ENCODE data around the gene DDX11. TPM values are rescaled to one million over a fixed set of nuclear protein-coding genes. Genes with fewer than 3 reads are reported as not detected.
"Not testable (repeated sequence)": the region's sequence is repeated elsewhere in the genome, so short reads cannot be mapped to it uniquely, and the experiment has no call there.

The DDX11 gene
- total RNA-seq, 1 donor from 2014 or later, result 38.2 TPM

DNA sequence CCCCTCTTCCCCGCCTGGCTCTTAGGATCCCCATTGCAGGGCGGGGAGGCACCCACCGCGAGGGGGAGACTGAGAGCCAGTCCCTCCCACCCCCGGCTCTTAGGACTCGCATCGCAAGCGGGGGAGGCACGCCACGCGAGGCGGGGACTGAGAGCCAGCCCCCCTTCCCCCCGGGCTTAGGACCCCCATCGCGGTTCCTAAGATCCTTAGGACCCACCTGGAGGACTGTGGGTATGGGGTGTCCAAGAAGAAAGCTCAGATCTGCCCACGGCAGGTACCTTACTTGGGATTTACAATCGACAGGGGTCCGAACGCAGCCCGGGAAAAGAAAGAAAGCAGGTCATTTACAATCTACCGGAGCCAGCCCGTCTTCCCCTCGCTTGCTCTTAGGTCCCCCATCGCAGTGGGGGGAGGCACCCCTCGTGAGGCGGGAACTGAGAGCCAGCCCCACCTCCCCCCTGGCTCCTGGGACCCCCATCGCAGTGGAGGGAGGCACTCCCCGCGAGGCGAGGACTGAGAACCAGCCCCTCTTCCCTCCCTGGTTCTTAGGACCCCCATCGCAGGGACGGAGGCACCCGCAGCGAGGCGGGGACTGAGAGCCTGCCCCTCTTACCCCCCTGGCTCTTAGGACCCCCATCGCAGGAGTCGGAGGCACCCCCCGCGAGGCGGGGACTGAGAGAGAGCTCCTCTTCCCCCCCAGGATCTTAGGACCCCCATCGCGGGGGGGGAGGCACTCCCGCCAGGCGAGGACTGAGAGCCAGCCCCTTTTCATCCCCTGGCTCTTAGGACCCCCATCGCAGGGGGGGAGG is 43.7 kb downstream of the DDX11 start:
- TF ChIP-seq, protein P1, sequence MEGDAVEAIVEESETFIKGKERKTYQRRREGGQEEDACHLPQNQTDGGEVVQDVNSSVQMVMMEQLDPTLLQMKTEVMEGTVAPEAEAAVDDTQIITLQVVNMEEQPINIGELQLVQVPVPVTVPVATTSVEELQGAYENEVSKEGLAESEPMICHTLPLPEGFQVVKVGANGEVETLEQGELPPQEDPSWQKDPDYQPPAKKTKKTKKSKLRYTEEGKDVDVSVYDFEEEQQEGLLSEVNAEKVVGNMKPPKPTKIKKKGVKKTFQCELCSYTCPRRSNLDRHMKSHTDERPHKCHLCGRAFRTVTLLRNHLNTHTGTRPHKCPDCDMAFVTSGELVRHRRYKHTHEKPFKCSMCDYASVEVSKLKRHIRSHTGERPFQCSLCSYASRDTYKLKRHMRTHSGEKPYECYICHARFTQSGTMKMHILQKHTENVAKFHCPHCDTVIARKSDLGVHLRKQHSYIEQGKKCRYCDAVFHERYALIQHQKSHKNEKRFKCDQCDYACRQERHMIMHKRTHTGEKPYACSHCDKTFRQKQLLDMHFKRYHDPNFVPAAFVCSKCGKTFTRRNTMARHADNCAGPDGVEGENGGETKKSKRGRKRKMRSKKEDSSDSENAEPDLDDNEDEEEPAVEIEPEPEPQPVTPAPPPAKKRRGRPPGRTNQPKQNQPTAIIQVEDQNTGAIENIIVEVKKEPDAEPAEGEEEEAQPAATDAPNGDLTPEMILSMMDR (IDR thresholded peaks at IDR 0.05; ENCODE audit: insufficient read depth, low read length, poor library complexity, severe bottlenecking), result peak; percentile 78
- H3K4me3 ChIP-seq (ENCODE audit: low read depth, low read length), result peak overlapping the region; percentile 40

DNA sequence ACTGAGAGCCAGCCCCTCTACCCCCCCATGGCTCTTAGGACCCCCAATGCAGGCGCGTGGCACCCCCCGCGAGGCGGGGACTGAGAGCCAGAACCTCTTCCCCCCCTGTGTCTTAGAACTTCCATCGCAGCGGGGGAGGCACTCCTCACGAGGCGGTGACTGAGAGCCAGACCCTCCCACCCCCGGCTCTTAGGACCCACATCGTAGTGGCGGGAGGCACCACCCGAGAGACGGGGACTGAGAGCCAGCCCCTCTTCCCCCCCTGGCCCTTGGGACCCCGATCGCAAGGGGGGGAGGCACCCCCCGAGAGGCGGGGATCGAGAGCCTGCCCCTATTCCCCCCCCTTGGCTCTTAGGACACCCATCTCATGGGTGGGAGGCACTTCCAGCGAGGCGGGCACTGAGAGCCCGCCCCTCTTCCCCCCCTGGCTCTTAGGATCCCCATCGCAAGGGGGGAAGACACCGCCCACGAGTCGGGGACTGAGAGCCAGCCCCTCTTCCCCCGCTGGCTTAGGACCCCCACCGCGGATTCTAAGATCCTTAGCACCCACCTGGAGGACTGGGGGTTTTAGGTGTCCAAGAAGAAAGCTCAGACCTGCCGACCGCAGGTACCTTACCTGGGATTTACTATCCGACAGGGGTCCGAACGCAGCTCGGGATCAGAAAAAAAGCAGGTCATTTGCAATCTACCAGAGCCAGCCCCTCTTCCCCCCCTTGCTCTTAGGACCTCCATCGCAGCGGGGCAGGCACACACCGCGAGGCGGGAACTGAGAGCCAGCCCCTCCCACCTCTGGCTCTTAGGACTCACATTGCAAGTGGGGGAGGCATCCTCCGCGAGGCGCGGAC is 44.9 kb downstream of the DDX11 start:
- TF ChIP-seq, protein P1 (IDR thresholded peaks at IDR 0.05; ENCODE audit: insufficient read depth, low read length, poor library complexity, severe bottlenecking), result no peak
- no peak for DNase-seq (ENCODE audit: low read depth)
- H3K36me3 ChIP-seq (ENCODE audit: control insufficient read depth, insufficient read depth, low read length), result no peaks in the 10 kb centered on the region
- H3K4me3 ChIP-seq (ENCODE audit: low read depth, low read length), result peak overlapping the region; percentile 33
- peaks cover 36% of the 10 kb centered on the region for H3K27me3 ChIP-seq (ENCODE audit: control insufficient read depth, insufficient read depth, low read length)

More for the DNA sequence above, 43.7 kb downstream of the DDX11 start:
- Histone ChIP-seq H3K27me3 (ENCODE audit: control insufficient read depth, insufficient read depth, low read length) (peaks cover 36% of the 10 kb centered on the region), H3K36me3 (ENCODE audit: control insufficient read depth, insufficient read depth, low read length) (no peaks in the 10 kb centered on the region)
- no peak for DNase-seq (ENCODE audit: low read depth)

DNA sequence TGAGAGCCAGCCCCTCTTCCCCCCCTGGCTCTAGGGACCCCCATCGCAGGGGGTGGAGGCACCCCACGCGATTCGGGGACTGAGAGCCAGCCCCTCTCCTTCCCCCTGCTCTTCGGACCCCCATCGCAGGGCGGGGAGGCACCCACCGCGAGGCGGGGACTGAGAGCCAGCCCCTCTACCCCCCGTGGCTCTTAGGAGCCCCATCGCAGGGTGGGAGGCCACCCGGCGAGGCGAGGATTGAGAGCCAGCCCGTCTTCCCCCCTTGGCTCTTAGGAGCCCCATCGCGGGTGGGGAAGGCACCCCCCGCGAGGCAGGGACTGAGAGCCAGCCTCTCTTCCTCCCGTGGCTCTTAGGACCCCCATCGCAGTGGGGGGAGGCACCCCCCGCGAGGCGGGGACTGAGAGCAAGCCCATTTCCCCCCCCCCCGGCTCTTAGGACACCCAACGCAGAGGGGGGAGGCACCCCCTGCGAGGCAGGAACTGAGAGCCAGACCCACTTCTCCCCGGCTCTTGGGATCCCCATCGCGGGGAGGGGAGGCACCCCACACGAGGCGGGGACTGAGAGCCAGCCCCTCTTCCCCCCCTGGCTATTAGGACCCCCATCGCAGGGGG is 45.6 kb downstream of the DDX11 start:
- TF ChIP-seq, protein P1 (IDR thresholded peaks at IDR 0.05; ENCODE audit: insufficient read depth, low read length, poor library complexity, severe bottlenecking), result no peak
- Histone ChIP-seq H3K4me3 (ENCODE audit: low read depth, low read length) (no peak overlapping the region), H3K36me3 (ENCODE audit: control insufficient read depth, insufficient read depth, low read length) (no peaks in the 10 kb centered on the region), H3K27me3 (ENCODE audit: control insufficient read depth, insufficient read depth, low read length) (peaks cover 36% of the 10 kb centered on the region)
- DNase-seq (ENCODE audit: low read depth), result no peak

DNA sequence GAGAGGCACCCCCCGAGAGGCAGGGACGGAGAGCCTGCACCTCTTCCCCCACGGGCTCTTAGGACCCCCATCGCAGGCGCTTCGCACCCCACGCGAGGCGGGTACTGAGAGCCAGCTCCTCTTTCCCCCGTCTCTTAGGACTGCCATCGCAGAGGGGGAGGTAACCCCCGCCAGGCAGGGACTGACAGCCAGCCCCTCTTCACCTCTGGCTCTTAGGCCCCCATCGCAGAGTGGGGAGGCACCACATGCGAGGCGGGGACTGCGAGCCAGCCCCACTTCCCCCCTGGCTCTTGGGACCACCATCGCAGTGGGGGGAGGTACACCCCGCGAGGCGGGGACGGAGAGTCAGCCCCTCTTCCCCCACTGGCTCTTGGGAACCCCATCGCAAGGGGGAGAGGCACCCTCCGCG is 46.1 kb downstream of the DDX11 start:
- H3K4me3 ChIP-seq (ENCODE audit: low read depth, low read length), result no peak overlapping the region
- DNase-seq (ENCODE audit: low read depth), result no peak

DNA sequence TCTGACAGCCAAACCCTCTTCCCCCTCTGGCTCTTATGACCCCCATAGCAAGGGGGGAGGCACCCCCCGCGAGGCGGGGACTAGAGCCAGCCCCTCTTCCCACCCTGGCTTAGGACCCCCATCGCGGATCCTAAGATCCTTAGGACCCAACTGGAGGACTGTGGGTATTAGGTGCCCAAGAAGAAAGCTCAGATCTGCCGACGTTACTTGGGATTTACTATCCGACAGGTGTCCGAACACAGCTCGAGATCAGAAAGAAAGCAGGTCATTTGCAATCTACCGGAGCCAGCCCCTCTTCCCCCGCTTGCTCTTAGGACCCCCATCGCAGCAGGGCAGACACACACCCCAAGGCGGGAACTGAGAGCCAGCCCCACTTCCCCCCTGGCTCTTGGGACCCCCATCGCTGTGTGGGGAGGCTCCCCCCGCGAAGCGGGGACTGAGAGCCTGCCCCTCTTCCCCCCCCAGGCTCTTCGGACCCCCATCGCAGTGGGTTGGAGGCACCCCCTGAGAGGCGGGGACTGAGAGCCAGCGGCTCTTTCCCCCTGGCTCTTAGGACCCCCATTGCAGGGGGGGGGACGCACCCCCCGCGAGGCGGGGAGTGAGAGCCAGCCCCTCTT is 46.8 kb downstream of the DDX11 start:
- no peak for DNase-seq (ENCODE audit: low read depth)
- Histone ChIP-seq H3K36me3 (ENCODE audit: control insufficient read depth, insufficient read depth, low read length) (no peaks in the 10 kb centered on the region), H3K4me3 (ENCODE audit: low read depth, low read length) (no peak overlapping the region), H3K27me3 (ENCODE audit: control insufficient read depth, insufficient read depth, low read length) (peaks cover 36% of the 10 kb centered on the region)
- TF ChIP-seq, protein P1 (IDR thresholded peaks at IDR 0.05; ENCODE audit: insufficient read depth, low read length, poor library complexity, severe bottlenecking), result no peak

More for the DNA sequence above, 46.1 kb downstream of the DDX11 start:
- Histone ChIP-seq H3K36me3 (ENCODE audit: control insufficient read depth, insufficient read depth, low read length) (no peaks in the 10 kb centered on the region), H3K27me3 (ENCODE audit: control insufficient read depth, insufficient read depth, low read length) (peaks cover 36% of the 10 kb centered on the region)
- TF ChIP-seq, protein P1 (IDR thresholded peaks at IDR 0.05; ENCODE audit: insufficient read depth, low read length, poor library complexity, severe bottlenecking), result no peak

DNA sequence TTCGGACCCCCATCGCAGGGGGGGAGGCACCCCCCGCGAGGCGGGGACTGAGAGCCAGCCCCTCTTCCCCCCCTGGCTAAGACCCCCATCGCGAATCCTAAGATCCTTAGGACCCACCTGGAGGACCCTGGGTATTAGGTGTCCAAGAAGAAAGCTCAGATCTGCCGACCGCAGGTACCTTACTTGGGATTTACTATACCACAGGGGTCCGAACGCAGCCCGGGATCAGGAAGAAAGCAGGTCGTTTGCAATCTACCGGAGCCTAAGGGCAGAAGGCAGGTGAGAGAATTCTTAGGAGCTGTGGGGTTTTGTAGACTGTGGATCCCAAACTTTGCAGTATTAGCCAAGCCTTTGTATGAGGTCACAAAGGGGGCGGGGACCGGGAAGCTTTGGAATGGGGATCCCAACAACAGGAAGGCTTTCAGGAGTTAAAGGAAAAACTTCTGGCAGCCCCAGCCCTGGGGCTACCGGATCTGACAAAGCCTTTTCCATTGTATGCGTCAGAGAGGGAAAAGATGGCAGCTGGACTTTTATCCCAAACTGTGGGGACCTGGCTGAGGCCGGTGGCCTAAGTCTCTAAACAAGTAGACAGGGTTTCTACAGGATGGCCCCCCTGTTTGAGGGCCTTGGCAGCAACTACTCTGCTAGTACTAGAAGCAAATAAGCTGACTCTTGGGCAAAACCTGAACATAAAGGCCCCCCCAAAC is 47.5 kb downstream of the DDX11 start:
- not testable (repeated sequence) for DNase-seq (ENCODE audit: low read depth); H3K4me3 ChIP-seq (ENCODE audit: low read depth, low read length); H3K36me3 ChIP-seq (ENCODE audit: control insufficient read depth, insufficient read depth, low read length)
- H3K27me3 ChIP-seq (ENCODE audit: control insufficient read depth, insufficient read depth, low read length), result peaks cover 36% of the 10 kb centered on the region

Data from kidney epithelial cell (primary cell).